Measurements from ENCODE around the gene SPECC1. TPM values are rescaled to one million over a fixed set of nuclear protein-coding genes. Genes with fewer than 3 reads are reported as not detected.

SPECC1 gene
- total RNA-seq, 1 experiment from 2014 or later = 46.4 TPM

DNA sequence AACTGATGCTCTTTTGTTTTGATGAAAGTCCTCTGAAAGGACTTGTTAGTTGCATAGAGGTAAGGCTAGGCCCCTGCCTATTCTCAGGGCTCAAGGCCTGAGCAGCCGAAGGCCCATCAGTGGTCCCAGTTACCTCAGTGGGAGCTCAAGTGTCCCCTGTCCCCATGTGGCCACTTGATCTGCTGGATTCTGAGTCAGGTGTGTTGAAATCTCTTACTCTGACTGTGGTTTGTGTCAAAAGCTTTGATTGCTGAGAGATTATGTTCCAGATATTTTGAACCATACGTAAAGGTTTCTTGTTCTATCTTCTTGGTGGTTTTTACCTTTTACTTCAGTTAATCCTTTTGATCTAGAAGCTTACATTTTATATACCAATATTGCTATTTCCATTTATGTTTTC lies 266.5 kb downstream of the SPECC1 start:
- ATAC-seq (no peak), DNase-seq (no peak)
- Histone ChIP-seq H3K9me2 (replicated peaks; ENCODE audit: low read length) (no peaks in the 10 kb centered on the region), H3K4me2 (ENCODE audit: low read length) (no peak overlapping the region), H3K4me3 (ENCODE audit: low read length) (no peak overlapping the region), H3K4me1 (ENCODE audit: insufficient read depth, low read length) (peaks cover 16% of the 10 kb centered on the region), H3K27ac (ENCODE audit: low read length) (no peak overlapping the region), H3F3A (ENCODE audit: low read length, unreplicated experiment) (no peaks in the 10 kb centered on the region), H3K79me2 (ENCODE audit: low read length) (no peaks in the 10 kb centered on the region), H2AFZ (ENCODE audit: low read length) (no peak overlapping the region), H3K9ac (ENCODE audit: low read length) (no peak overlapping the region), H3K36me3 (ENCODE audit: low read depth, low read length) (peaks cover 4% of the 10 kb centered on the region; the same call in 1 of the 2 replicates), H4K20me1 (ENCODE audit: low read length) (no peaks in the 10 kb centered on the region), H3K9me3 (ENCODE audit: low read length) (no peaks in the 10 kb centered on the region), H3K27me3 (ENCODE audit: low read length) (no peaks in the 10 kb centered on the region)
- TF ChIP-seq EZH2phosphoT487 (IDR thresholded peaks at IDR 0.05; ENCODE audit: borderline replicate concordance, low read length) (no peak), EZH2 (IDR thresholded peaks at IDR 0.05; ENCODE audit: low read length, unreplicated experiment) (no peak)
- TF ChIP-seq, protein P1, sequence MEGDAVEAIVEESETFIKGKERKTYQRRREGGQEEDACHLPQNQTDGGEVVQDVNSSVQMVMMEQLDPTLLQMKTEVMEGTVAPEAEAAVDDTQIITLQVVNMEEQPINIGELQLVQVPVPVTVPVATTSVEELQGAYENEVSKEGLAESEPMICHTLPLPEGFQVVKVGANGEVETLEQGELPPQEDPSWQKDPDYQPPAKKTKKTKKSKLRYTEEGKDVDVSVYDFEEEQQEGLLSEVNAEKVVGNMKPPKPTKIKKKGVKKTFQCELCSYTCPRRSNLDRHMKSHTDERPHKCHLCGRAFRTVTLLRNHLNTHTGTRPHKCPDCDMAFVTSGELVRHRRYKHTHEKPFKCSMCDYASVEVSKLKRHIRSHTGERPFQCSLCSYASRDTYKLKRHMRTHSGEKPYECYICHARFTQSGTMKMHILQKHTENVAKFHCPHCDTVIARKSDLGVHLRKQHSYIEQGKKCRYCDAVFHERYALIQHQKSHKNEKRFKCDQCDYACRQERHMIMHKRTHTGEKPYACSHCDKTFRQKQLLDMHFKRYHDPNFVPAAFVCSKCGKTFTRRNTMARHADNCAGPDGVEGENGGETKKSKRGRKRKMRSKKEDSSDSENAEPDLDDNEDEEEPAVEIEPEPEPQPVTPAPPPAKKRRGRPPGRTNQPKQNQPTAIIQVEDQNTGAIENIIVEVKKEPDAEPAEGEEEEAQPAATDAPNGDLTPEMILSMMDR (conservative IDR thresholded peaks at IDR 0.05; ENCODE audit: low read depth, low read length) = no peak
- POLR2A ChIA-PET (ENCODE audit: unreplicated experiment) = no interaction called here
- no TSS peak for BruUV-seq (replicated peaks)
- CTCF ChIA-PET = no interaction called here
- intact Hi-C loops (cut with micrococcal nuclease) = no loop called here

DNA sequence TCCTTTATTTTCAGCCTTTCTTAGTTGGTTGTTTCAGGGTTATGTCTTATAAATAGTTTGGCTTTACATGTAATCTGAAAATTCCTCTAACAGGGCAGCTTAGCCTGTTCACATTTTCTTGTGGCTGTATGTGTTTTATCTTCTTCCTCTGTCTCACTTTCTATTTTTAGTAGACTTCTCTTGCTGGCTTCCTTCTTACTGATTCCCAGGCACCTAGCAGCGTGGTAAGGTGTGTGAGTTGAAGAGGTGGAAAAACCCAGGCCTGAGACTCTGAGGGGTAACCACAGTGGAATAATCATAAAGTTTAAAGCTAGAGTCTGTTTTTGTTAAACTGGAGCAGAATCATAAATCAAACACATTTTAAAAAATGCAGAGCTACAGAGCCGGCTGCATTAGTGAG lies 267.3 kb downstream of the SPECC1 start:
- no TSS peak for BruUV-seq (replicated peaks)
- H3K9ac ChIP-seq (ENCODE audit: low read length) = no peak overlapping the region
- peaks cover 16% of the 10 kb centered on the region for H3K4me1 ChIP-seq (ENCODE audit: insufficient read depth, low read length)
- no peaks in the 10 kb centered on the region for H3K9me3 ChIP-seq (ENCODE audit: low read length)
- H3K27ac ChIP-seq (ENCODE audit: low read length) = no peak overlapping the region
- POLR2A ChIA-PET (ENCODE audit: unreplicated experiment) = no interaction called here
- H3K4me3 ChIP-seq (ENCODE audit: low read length) = no peak overlapping the region
- H3K27me3 ChIP-seq (ENCODE audit: low read length) = no peaks in the 10 kb centered on the region
- H3F3A ChIP-seq (ENCODE audit: low read length, unreplicated experiment) = no peaks in the 10 kb centered on the region
- no peak overlapping the region for H2AFZ ChIP-seq (ENCODE audit: low read length)
- CTCF ChIA-PET = no interaction called here
- ATAC-seq = no peak
- no peak for TF ChIP-seq EZH2 (IDR thresholded peaks at IDR 0.05; ENCODE audit: low read length, unreplicated experiment)
- TF ChIP-seq EZH2phosphoT487 (IDR thresholded peaks at IDR 0.05; ENCODE audit: borderline replicate concordance, low read length) = no peak
- TF ChIP-seq, protein P1 (conservative IDR thresholded peaks at IDR 0.05; ENCODE audit: low read depth, low read length) = no peak
- peaks cover 4% of the 10 kb centered on the region; the same call in 1 of the 2 replicates for H3K36me3 ChIP-seq (ENCODE audit: low read depth, low read length)
- intact Hi-C loops (cut with micrococcal nuclease) = no loop called here
- no peak for DNase-seq
- H3K79me2 ChIP-seq (ENCODE audit: low read length) = no peaks in the 10 kb centered on the region
- H4K20me1 ChIP-seq (ENCODE audit: low read length) = no peaks in the 10 kb centered on the region
- H3K9me2 ChIP-seq (replicated peaks; ENCODE audit: low read length) = no peaks in the 10 kb centered on the region
- no peak overlapping the region for H3K4me2 ChIP-seq (ENCODE audit: low read length)

DNA sequence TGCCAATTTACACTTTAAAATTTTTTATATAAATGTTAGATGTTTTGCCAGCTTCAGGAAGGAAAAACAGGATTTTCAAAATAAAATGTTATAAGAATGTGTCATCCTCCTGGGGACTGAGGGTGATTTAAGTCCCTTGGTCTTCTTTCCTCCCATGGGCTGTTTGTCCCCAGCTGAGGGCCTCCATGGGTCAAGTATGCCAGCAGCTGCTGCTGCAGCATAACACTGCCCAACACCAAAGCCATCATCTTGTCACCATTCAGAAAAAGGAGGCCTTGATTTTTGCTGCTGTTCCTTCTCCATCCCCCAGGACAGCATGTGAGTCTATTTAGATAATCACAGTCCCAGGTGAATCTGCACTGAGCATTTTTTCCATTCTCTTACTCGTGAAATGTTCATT lies 269.6 kb downstream of the SPECC1 start:
- H3K27ac ChIP-seq (ENCODE audit: low read length) = no peak overlapping the region
- intact Hi-C loops (cut with micrococcal nuclease) = no loop called here
- CTCF ChIA-PET = no interaction called here
- H3K4me1 ChIP-seq (ENCODE audit: insufficient read depth, low read length) = peaks cover 16% of the 10 kb centered on the region
- H3K9me2 ChIP-seq (replicated peaks; ENCODE audit: low read length) = no peaks in the 10 kb centered on the region
- no peaks in the 10 kb centered on the region for H3K27me3 ChIP-seq (ENCODE audit: low read length)
- peak; percentile 27 for DNase-seq
- no peaks in the 10 kb centered on the region for H3K79me2 ChIP-seq (ENCODE audit: low read length)
- no TSS peak for BruUV-seq (replicated peaks)
- no peaks in the 10 kb centered on the region for H4K20me1 ChIP-seq (ENCODE audit: low read length)
- no peak overlapping the region for H3K4me2 ChIP-seq (ENCODE audit: low read length)
- H3K36me3 ChIP-seq (ENCODE audit: low read depth, low read length) = peaks cover 4% of the 10 kb centered on the region; the same call in 1 of the 2 replicates
- POLR2A ChIA-PET (ENCODE audit: unreplicated experiment) = no interaction called here
- no peak for ATAC-seq
- no peaks in the 10 kb centered on the region for H3K9me3 ChIP-seq (ENCODE audit: low read length)
- H2AFZ ChIP-seq (ENCODE audit: low read length) = no peak overlapping the region
- TF ChIP-seq EZH2phosphoT487 (IDR thresholded peaks at IDR 0.05; ENCODE audit: borderline replicate concordance, low read length) (no peak), EZH2 (IDR thresholded peaks at IDR 0.05; ENCODE audit: low read length, unreplicated experiment) (no peak)
- TF ChIP-seq, protein P1 (conservative IDR thresholded peaks at IDR 0.05; ENCODE audit: low read depth, low read length) = no peak
- H3F3A ChIP-seq (ENCODE audit: low read length, unreplicated experiment) = no peaks in the 10 kb centered on the region
- H3K9ac ChIP-seq (ENCODE audit: low read length) = no peak overlapping the region
- H3K4me3 ChIP-seq (ENCODE audit: low read length) = no peak overlapping the region

Measured in PC-3 (cell line).